ENCODE data around the gene SYF2. TPM values are rescaled to one million over a fixed set of nuclear protein-coding genes. Genes with fewer than 3 reads are reported as not detected.

SYF2 gene
- polyA plus RNA-seq, 1 of the 3 experiments (the other 2 are of a cell fraction): 31.1 TPM

- no peak for TF ChIP-seq REST (IDR thresholded peaks at IDR 0.05; ENCODE audit: low read depth, low read length)
- TF ChIP-seq EP300 (IDR thresholded peaks at IDR 0.05; ENCODE audit: borderline replicate concordance in 1 of 2, low read depth in 1 of 2, low read length in 1 of 2): no peak
- TF ChIP-seq USF1 (IDR thresholded peaks at IDR 0.05; ENCODE audit: borderline replicate concordance, low read depth): no peak
These were observed 48.9 kb downstream of the SYF2 start (continued) for GRCh38 chr1:25183126-25183980.

- no peaks in the 10 kb centered on the region for H3K4me1 ChIP-seq (ENCODE audit: control insufficient read depth in 1 of 2, insufficient read depth in 2 of 2, low read depth in 1 of 2, low read length in 1 of 2)
- no peaks in the 10 kb centered on the region for H3K9me2 ChIP-seq
- no peak overlapping the region for H3K9ac ChIP-seq
- H3K27ac ChIP-seq (ENCODE audit: low read depth in 2 of 2, low read length in 1 of 2): no peak overlapping the region
- H3K36me3 ChIP-seq (replicated peaks in 1 of 2; ENCODE audit: control insufficient read depth in 1 of 2, insufficient read depth in 2 of 2, low read length in 1 of 2): no peaks in the 10 kb centered on the region
- no peaks in the 10 kb centered on the region for H3K9me3 ChIP-seq
- no peaks in the 10 kb centered on the region for H4K20me1 ChIP-seq (ENCODE audit: insufficient read depth)
- H3K27me3 ChIP-seq (ENCODE audit: insufficient read depth): no peaks in the 10 kb centered on the region
- H3K4me3 ChIP-seq (ENCODE audit: low read depth in 2 of 2, low read length in 1 of 2): no peak overlapping the region
- no peaks in the 10 kb centered on the region for H3K79me2 ChIP-seq (ENCODE audit: insufficient read depth)
- H3F3A ChIP-seq (replicated peaks; ENCODE audit: insufficient read depth): no peaks in the 10 kb centered on the region
- 48% methylated on average over 12 of the region's 14 CpGs for WGBS (ENCODE audit: low lambda C conversion rate)
- no peak overlapping the region for H3K4me2 ChIP-seq
- H2AFZ ChIP-seq (ENCODE audit: low read depth): no peak overlapping the region
- DNase-seq: no peak
- ChIA-PET POLR2A (no interaction called here), CTCF (interaction anchor here (1.5 kb wide), 1 partner anchor 250 kb away, joined by 4 read pairs; no protein-coding TSS in a partner anchor)
- TF ChIP-seq TAF1 (IDR thresholded peaks at IDR 0.05; ENCODE audit: borderline replicate concordance, low read depth, low read length): no peak
- no peak for TF ChIP-seq FOXM1 (IDR thresholded peaks at IDR 0.05; ENCODE audit: low read depth)
- TF ChIP-seq RXRA (IDR thresholded peaks at IDR 0.05; ENCODE audit: borderline replicate concordance, low read depth): no peak
- TF ChIP-seq JUND (IDR thresholded peaks at IDR 0.05): peak; percentile 63
- 0 out of 2 replicates have a peak, but pooled peaks have one; percentile 32 for TF ChIP-seq REST (IDR thresholded peaks at IDR 0.05; ENCODE audit: low read depth, low read length)
- no peak for TF ChIP-seq RFX5 (IDR thresholded peaks at IDR 0.05; ENCODE audit: low read length)
- TF ChIP-seq FOSL2 (IDR thresholded peaks at IDR 0.05; ENCODE audit: borderline replicate concordance, low read depth): peak; percentile 69
- TF ChIP-seq TEAD4 (IDR thresholded peaks at IDR 0.05; ENCODE audit: borderline replicate concordance, insufficient read depth): peak; percentile 29; the same call in 1 of the 2 replicates
- no peak for TF ChIP-seq NFIC (IDR thresholded peaks at IDR 0.05; ENCODE audit: borderline replicate concordance)
- TF ChIP-seq MAX (IDR thresholded peaks at IDR 0.05; ENCODE audit: low read depth): 0 out of 2 replicates have a peak, but pooled peaks have one; percentile 23
These were observed 49.7 kb downstream of the SYF2 start for GRCh38 chr1:25182629-25183028.
